Measurements from ENCODE around the gene NR2F1-AS1. TPM values are rescaled to one million over a fixed set of nuclear protein-coding genes. Genes with fewer than 3 reads are reported as not detected.
A peak's percentile ranks its signal among the peaks of the same experiment; 100 is the strongest.

The NR2F1-AS1 gene
- total RNA-seq (1 to 10 TPM; 2.3 to 4.0 TPM), polyA plus RNA-seq (1 to 10 TPM; 2.0 TPM)

GRCh38 chr5:93580927-93581445, at the start of gene NR2F1-AS1:
Gene NR2F1-AS1 (minus strand): TSS chr5:93581219.
- no peaks in the 10 kb centered on the region for H3K9me3 ChIP-seq (ENCODE audit: control insufficient read depth in 4 of 4, low read length in 3 of 4)
- TF ChIP-seq EGR1 (IDR thresholded peaks at IDR 0.05; ENCODE audit: low read depth in 2 of 2) (no peak), FOXA2 (IDR thresholded peaks at IDR 0.05) (no peak), MAX (IDR thresholded peaks at IDR 0.05) (no peak)
- peak within 1 kb of the TSS; percentile 18 to 88 for H3K9ac ChIP-seq (ENCODE audit: low read depth in 1 of 2, low read length in 2 of 2)
- no peak for DNase-seq (ENCODE audit: low spot score)
- WGBS = under 1% methylated on average over 41 of the region's 41 CpGs
- peaks cover 0 to 21% (median 2%) of the 10 kb centered on the region in 4 donors for H3K27me3 ChIP-seq (ENCODE audit: control insufficient read depth in 4 of 4, insufficient read depth in 4 of 4, low read length in 3 of 4)
- peak within 1 kb of the TSS; percentile 58 to 86 for H3K27ac ChIP-seq (ENCODE audit: low read depth in 1 of 2, low read length in 2 of 2)
- no peaks in the 10 kb centered on the region for H3K36me3 ChIP-seq (ENCODE audit: control insufficient read depth in 4 of 4, insufficient read depth in 3 of 4, low read depth in 1 of 4, low read length in 3 of 4)
- peaks cover 2 to 48% (median 30%) of the 10 kb centered on the region in 4 donors for H3K4me1 ChIP-seq (ENCODE audit: control insufficient read depth in 4 of 4, insufficient read depth in 4 of 4, low read length in 3 of 4)
- H3K4me3 ChIP-seq (ENCODE audit: low read depth in 1 of 3, low read length in 3 of 3) = peak within 1 kb of the TSS; percentile 56 to 72 (median 62)

- no peak overlapping the region for H3K4me3 ChIP-seq (ENCODE audit: low read depth in 1 of 3, low read length in 3 of 3)
- TF ChIP-seq EGR1 (IDR thresholded peaks at IDR 0.05; ENCODE audit: low read depth in 2 of 2) (no peak), FOXA1 (IDR thresholded peaks at IDR 0.05) (no peak), NR2F2 (IDR thresholded peaks at IDR 0.05) (no peak), FOXA2 (IDR thresholded peaks at IDR 0.05) (no peak), HNF4G (IDR thresholded peaks at IDR 0.05) (no peak), TAF1 (conservative IDR thresholded peaks at IDR 0.05) (no peak), HNF4A (conservative IDR thresholded peaks at IDR 0.05) (no peak), ATF3 (IDR thresholded peaks at IDR 0.05) (no peak), MAX (IDR thresholded peaks at IDR 0.05) (no peak)
- H3K4me1 ChIP-seq (ENCODE audit: control insufficient read depth in 4 of 4, insufficient read depth in 4 of 4, low read length in 3 of 4) = no peaks in the 10 kb centered on the region
- H3K9me3 ChIP-seq (ENCODE audit: control insufficient read depth in 4 of 4, low read length in 3 of 4) = no peaks in the 10 kb centered on the region
- H3K36me3 ChIP-seq (ENCODE audit: control insufficient read depth in 4 of 4, insufficient read depth in 3 of 4, low read depth in 1 of 4, low read length in 3 of 4) = no peaks in the 10 kb centered on the region
- no peak for DNase-seq (ENCODE audit: low spot score)
- H3K27me3 ChIP-seq (ENCODE audit: control insufficient read depth in 4 of 4, insufficient read depth in 4 of 4, low read length in 3 of 4) = no peaks in the 10 kb centered on the region
- no peak overlapping the region for H3K27ac ChIP-seq (ENCODE audit: low read depth in 1 of 2, low read length in 2 of 2)
- no peak overlapping the region for H3K9ac ChIP-seq (ENCODE audit: low read depth in 1 of 2, low read length in 2 of 2)
Measured at GRCh38 chr5:93626801-93627200, 45.8 kb upstream of the NR2F1-AS1 start.

GRCh38 chr5:93623153-93623552, 42.1 kb upstream of the NR2F1-AS1 start:
- no peak overlapping the region for H3K4me3 ChIP-seq (ENCODE audit: low read depth in 1 of 3, low read length in 3 of 3)
- no peak overlapping the region for H3K9ac ChIP-seq (ENCODE audit: low read depth in 1 of 2, low read length in 2 of 2)
- peaks cover 0 to 14% (median 8%) of the 10 kb centered on the region in 4 donors for H3K4me1 ChIP-seq (ENCODE audit: control insufficient read depth in 4 of 4, insufficient read depth in 4 of 4, low read length in 3 of 4)
- DNase-seq (ENCODE audit: low spot score) = no peak
- H3K27me3 ChIP-seq (ENCODE audit: control insufficient read depth in 4 of 4, insufficient read depth in 4 of 4, low read length in 3 of 4) = no peaks in the 10 kb centered on the region
- TF ChIP-seq YY1 (IDR thresholded peaks at IDR 0.05) (no peak), ATF3 (IDR thresholded peaks at IDR 0.05) (no peak), RAD21 (IDR thresholded peaks at IDR 0.05) (no peak), MAX (IDR thresholded peaks at IDR 0.05) (no peak), SP1 (IDR thresholded peaks at IDR 0.05) (no peak), TAF1 (conservative IDR thresholded peaks at IDR 0.05) (no peak), CTCF (IDR thresholded peaks at IDR 0.05; ENCODE audit: low read depth, low read length, missing input control) (no peak), RXRA (IDR thresholded peaks at IDR 0.05) (no peak), NR2F2 (IDR thresholded peaks at IDR 0.05) (no peak), GABPA (IDR thresholded peaks at IDR 0.05 in 1 of 2, conservative IDR thresholded peaks at IDR 0.05 in 1 of 2) (no peak), ZBTB33 (IDR thresholded peaks at IDR 0.05) (no peak), HNF4A (conservative IDR thresholded peaks at IDR 0.05) (no peak), JUND (IDR thresholded peaks at IDR 0.05) (no peak), EGR1 (IDR thresholded peaks at IDR 0.05; ENCODE audit: low read depth in 2 of 2) (no peak), FOXA1 (IDR thresholded peaks at IDR 0.05) (no peak), REST (IDR thresholded peaks at IDR 0.05) (no peak), FOXA2 (IDR thresholded peaks at IDR 0.05) (no peak), HNF4G (IDR thresholded peaks at IDR 0.05) (no peak)
- no peaks in the 10 kb centered on the region for H3K9me3 ChIP-seq (ENCODE audit: control insufficient read depth in 4 of 4, low read length in 3 of 4)
- 77% methylated on average over 4 of the region's 4 CpGs for WGBS
- H3K36me3 ChIP-seq (ENCODE audit: control insufficient read depth in 4 of 4, insufficient read depth in 3 of 4, low read depth in 1 of 4, low read length in 3 of 4) = no peaks in the 10 kb centered on the region
- no peak overlapping the region for H3K27ac ChIP-seq (ENCODE audit: low read depth in 1 of 2, low read length in 2 of 2)
